HL-60 (cell line): ENCODE measurements around the gene ZNF555.

ENCODE experiments used
- GABPA ChIP-seq: IDR thresholded peaks from 2 replicates; pipeline ENCODE4 v1.6.1; 2012; ENCODE audit warnings: low read depth
- POLR2AphosphoS5 ChIP-seq: IDR thresholded peaks from 2 replicates; pipeline ENCODE4 v1.6.1; 2012; ENCODE audit warnings: low read depth
- TF ChIP-seq, protein P1 (sequence below): IDR thresholded peaks from one replicate; pipeline ENCODE4 v1.5.1; 2011; ENCODE audit warnings: low read length, control low read depth, inconsistent platforms; ENCODE audit not compliant: insufficient read depth

DNA sequence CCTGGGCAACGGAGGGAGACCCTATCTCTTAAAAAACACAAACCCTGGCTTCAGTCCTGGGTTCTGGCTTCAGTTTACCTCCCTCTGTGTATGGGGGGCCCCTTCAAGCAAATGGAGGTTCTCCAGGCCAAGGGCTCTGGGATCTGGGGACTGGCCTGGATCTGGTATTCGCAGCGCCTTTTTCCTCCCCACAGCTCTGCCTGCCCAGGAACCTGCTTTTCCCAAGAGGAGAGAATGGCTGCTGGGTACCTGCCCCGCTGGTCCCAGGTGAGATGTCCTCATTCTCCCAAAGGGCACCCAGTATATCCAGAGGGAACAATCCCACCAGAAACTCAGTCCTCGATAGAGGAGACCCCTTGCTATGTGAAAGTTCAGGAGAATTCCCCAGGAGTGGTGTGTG, 18.4 kb upstream of the ZNF555 start:
- TF ChIP-seq, protein P1, sequence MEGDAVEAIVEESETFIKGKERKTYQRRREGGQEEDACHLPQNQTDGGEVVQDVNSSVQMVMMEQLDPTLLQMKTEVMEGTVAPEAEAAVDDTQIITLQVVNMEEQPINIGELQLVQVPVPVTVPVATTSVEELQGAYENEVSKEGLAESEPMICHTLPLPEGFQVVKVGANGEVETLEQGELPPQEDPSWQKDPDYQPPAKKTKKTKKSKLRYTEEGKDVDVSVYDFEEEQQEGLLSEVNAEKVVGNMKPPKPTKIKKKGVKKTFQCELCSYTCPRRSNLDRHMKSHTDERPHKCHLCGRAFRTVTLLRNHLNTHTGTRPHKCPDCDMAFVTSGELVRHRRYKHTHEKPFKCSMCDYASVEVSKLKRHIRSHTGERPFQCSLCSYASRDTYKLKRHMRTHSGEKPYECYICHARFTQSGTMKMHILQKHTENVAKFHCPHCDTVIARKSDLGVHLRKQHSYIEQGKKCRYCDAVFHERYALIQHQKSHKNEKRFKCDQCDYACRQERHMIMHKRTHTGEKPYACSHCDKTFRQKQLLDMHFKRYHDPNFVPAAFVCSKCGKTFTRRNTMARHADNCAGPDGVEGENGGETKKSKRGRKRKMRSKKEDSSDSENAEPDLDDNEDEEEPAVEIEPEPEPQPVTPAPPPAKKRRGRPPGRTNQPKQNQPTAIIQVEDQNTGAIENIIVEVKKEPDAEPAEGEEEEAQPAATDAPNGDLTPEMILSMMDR = no peak
- TF ChIP-seq GABPA (no peak), POLR2AphosphoS5 (no peak)
